Measurements from ENCODE around the gene CASP10. TPM values are rescaled to one million over a fixed set of nuclear protein-coding genes. Genes with fewer than 3 reads are reported as not detected.
A peak's percentile ranks its signal among the peaks of the same experiment; 100 is the strongest.

Gene CASP10
- total RNA-seq, 1 donor = 5.6 TPM

DNA sequence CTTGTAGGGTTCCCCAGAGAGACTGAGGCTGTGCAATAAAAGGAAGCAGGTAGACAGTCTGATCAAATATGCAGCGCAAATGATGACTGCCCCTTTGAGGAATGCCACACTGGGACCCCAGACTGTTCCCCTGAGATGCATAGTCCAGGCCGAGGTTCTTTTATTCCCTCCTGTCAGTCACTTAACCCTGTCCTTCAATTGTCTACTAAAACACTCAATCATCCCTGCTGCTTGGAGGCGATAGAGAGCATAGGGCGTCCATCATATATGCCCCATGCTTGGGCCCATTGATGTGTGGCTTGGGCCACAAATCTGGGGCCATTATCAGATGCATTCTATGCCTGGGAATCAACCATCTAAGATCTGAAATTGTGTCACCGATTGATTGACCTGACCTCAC is 61.9 kb downstream of the CASP10 start:
- DNase-seq (ENCODE audit: low read depth) = no peak
- H3K4me3 ChIP-seq (ENCODE audit: low read depth, low read length) = no peak overlapping the region
- TF ChIP-seq, protein P1, sequence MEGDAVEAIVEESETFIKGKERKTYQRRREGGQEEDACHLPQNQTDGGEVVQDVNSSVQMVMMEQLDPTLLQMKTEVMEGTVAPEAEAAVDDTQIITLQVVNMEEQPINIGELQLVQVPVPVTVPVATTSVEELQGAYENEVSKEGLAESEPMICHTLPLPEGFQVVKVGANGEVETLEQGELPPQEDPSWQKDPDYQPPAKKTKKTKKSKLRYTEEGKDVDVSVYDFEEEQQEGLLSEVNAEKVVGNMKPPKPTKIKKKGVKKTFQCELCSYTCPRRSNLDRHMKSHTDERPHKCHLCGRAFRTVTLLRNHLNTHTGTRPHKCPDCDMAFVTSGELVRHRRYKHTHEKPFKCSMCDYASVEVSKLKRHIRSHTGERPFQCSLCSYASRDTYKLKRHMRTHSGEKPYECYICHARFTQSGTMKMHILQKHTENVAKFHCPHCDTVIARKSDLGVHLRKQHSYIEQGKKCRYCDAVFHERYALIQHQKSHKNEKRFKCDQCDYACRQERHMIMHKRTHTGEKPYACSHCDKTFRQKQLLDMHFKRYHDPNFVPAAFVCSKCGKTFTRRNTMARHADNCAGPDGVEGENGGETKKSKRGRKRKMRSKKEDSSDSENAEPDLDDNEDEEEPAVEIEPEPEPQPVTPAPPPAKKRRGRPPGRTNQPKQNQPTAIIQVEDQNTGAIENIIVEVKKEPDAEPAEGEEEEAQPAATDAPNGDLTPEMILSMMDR (IDR thresholded peaks at IDR 0.05; ENCODE audit: insufficient read depth, low read depth, low read length) = no peak

DNA sequence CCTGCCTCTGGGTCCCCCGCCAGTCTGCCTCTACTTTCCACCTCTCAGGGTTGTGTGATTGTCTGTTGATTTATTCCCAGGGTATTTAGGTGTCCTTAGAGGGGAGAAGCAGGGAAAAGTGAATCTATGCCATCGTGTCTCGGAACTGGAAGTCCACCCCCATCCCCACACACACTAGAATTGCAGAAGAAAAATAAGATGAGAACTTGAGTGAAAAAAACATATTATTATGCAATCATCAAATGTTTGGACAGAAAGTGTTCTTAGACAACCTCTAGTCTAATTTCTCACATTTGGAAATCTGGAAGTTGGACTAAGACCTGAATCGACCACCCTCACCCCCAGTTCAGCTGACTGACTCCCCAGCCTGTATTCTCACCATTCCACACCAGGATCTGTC is 63.3 kb downstream of the CASP10 start:
- TF ChIP-seq, protein P1 (IDR thresholded peaks at IDR 0.05; ENCODE audit: insufficient read depth, low read depth, low read length) = no peak
- no peak overlapping the region for H3K4me3 ChIP-seq (ENCODE audit: low read depth, low read length)
- DNase-seq (ENCODE audit: low read depth) = no peak

DNA sequence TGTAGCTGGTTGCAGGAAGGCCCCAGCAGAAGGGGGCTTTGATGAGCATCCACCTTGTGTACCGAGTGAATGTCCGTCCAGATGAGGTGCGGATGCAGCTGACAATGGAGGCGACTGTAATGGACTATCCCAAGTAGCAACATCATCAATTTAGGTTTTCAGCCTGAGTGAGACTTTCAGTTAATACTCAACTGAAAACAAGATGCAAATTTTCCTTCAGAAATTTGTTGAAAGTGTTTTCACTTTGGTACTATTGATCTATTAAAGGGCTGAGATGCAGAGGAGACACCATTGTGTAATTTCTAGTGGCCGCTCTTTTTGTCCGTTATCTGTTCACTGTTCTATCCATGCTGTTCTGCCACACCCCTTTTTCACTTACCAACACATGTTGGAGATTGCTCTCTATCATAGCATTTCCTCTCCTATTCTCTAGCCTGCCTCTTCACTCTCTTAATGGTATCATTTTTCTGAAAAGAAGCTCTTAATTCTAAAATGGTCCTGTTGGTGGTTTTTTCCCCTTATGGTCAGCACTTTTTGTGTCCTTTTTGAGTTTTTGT is 65.4 kb downstream of the CASP10 start:
- no peak for DNase-seq (ENCODE audit: low read depth)
- TF ChIP-seq, protein P1 (IDR thresholded peaks at IDR 0.05; ENCODE audit: insufficient read depth, low read depth, low read length) = no peak
- H3K4me3 ChIP-seq (ENCODE audit: low read depth, low read length) = no peak overlapping the region

DNA sequence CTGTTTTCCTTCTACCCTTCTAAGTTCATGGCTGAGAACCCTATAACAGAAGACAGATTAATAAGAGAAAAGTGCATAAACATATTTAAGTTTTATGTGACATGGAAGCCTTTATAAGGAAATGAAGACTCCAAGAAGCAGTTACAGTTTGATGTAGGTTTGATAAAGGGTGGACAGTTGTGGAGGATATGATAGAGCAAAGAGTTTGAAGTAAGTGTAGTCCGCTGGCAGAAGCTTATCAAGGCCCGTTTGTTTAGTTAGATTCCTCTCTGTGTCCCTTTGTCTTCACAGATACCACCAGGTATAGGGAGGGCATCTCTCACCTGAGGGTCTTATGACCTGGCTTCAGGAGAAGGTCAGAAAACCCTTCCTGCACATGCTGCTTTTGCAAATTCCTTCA is 66.9 kb downstream of the CASP10 start:
- TF ChIP-seq, protein P1 (IDR thresholded peaks at IDR 0.05; ENCODE audit: insufficient read depth, low read depth, low read length) = no peak
- no peak overlapping the region for H3K4me3 ChIP-seq (ENCODE audit: low read depth, low read length)
- DNase-seq (ENCODE audit: low read depth) = no peak

DNA sequence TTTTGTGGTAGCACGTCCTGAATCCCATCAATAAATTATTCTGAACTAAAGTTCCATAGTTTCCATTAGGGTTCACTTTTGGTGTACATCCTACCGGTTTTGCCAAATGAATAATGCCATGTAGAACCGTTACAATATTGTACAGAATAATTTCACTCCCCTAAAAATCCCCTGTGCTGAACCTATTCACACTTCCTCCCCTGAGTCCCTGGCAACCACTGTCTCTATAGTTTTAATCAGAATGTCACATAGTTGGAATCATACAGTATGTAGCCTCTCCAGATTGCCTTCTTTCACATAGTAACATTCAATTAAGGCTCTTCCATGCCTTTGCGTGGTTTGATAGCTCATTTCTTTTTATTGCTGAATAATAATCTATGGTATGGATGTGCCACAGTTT is 67.8 kb downstream of the CASP10 start:
- DNase-seq (ENCODE audit: low read depth) = no peak
- TF ChIP-seq, protein P1 (IDR thresholded peaks at IDR 0.05; ENCODE audit: insufficient read depth, low read depth, low read length) = no peak
- no peak overlapping the region for H3K4me3 ChIP-seq (ENCODE audit: low read depth, low read length)

DNA sequence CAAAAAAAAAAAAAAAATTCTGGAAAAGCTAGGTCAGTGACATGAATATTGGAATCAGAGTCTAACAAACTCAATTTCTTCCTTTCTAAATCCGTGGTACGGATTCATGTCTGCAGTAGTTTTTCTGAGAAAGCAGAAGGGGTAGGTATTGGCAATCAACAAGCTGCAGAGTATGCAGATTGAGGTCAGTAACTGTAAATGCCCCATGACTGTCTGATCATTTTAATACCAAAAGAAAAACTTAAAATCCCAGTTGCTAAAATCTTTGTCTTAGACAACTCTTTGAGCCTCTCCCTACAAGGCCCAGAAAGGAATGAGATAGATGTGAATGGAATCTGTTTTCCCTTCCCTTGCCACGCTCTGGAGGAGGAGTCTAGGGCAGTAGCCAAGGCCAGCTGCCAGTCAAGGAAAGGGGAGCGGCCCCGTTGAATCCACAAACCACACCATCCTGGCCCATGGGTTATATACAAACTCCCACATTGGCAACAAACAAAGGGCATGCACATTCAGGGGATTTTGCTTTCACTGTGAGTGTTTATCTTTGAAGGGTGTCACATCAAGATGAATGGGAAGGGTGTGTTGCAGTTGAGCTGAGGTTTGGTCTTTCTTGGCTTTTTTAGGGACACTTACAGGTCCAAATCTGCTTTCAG is 71.3 kb downstream of the CASP10 start:
- DNase-seq (ENCODE audit: low read depth) = peak; percentile 36

More for the DNA sequence above, 71.3 kb downstream of the CASP10 start:
- TF ChIP-seq, protein P1 (IDR thresholded peaks at IDR 0.05; ENCODE audit: insufficient read depth, low read depth, low read length) = no peak
- H3K4me3 ChIP-seq (ENCODE audit: low read depth, low read length) = no peak overlapping the region
